ENCODE data around the gene FAM47C. TPM values are rescaled to one million over a fixed set of nuclear protein-coding genes. Genes with fewer than 3 reads are reported as not detected.
"Not testable (repeated sequence)": the region's sequence is repeated elsewhere in the genome, so short reads cannot be mapped to it uniquely, and the experiment has no call there.

Gene FAM47C
- not detected for total RNA-seq

GRCh38 chrX:37008182-37008581 is at the start of gene FAM47C:
Gene FAM47C (plus strand): TSS chrX:37008366. CDS start chrX:37008411, 45 bp downstream.
- POLR2A ChIA-PET, CTCF ChIA-PET: not testable (repeated sequence)

GRCh38 chrX:36961590-36961989 is 46.6 kb upstream of the FAM47C start:
- CTCF ChIA-PET = no interaction called here
- POLR2A ChIA-PET = no interaction called here

- CTCF ChIA-PET = no interaction called here
- POLR2A ChIA-PET = no interaction called here
These were observed 44.9 kb upstream of the FAM47C start for GRCh38 chrX:36963069-36963808.

- ChIA-PET CTCF (no interaction called here), POLR2A (no interaction called here)
These were observed 44.3 kb upstream of the FAM47C start for GRCh38 chrX:36963852-36964251.

GRCh38 chrX:36973575-36973974 is 34.6 kb upstream of the FAM47C start:
- ChIA-PET POLR2A (no interaction called here), CTCF (no interaction called here)

GRCh38 chrX:36974911-36975310 is 33.3 kb upstream of the FAM47C start:
- POLR2A ChIA-PET = no interaction called here
- CTCF ChIA-PET = no interaction called here

GRCh38 chrX:36978886-36979285 is 29.3 kb upstream of the FAM47C start:
- CTCF ChIA-PET = no interaction called here
- POLR2A ChIA-PET = no interaction called here

GRCh38 chrX:36983831-36984230 is 24.3 kb upstream of the FAM47C start:
- ChIA-PET POLR2A (no interaction called here), CTCF (no interaction called here)

- CTCF ChIA-PET, POLR2A ChIA-PET: not testable (repeated sequence)
These were observed 22.6 kb upstream of the FAM47C start for GRCh38 chrX:36985416-36986209.

- POLR2A ChIA-PET = no interaction called here
- CTCF ChIA-PET = no interaction called here
These were observed 21.9 kb upstream of the FAM47C start for GRCh38 chrX:36986231-36986630.

GRCh38 chrX:36987212-36987611 is 21.0 kb upstream of the FAM47C start:
- POLR2A ChIA-PET = not testable (repeated sequence)

GRCh38 chrX:37000140-37000539 is 8.0 kb upstream of the FAM47C start:
- ChIA-PET CTCF (no interaction called here), POLR2A (no interaction called here)

More at GRCh38 chrX:36987212-36987611, 21.0 kb upstream of the FAM47C start:
- CTCF ChIA-PET = not testable (repeated sequence)

- CTCF ChIA-PET = no interaction called here
- POLR2A ChIA-PET = no interaction called here
These were observed 2.3 kb downstream of the FAM47C start for GRCh38 chrX:37010496-37010895.

GRCh38 chrX:37034260-37034659 is 26.1 kb downstream of the FAM47C start:
- POLR2A ChIA-PET, CTCF ChIA-PET: not testable (repeated sequence)

- POLR2A ChIA-PET, CTCF ChIA-PET: not testable (repeated sequence)
These were observed 28.6 kb downstream of the FAM47C start for GRCh38 chrX:37036674-37037220.

GRCh38 chrX:37038814-37039213 is 30.6 kb downstream of the FAM47C start:
- POLR2A ChIA-PET, CTCF ChIA-PET: not testable (repeated sequence)

GRCh38 chrX:37042956-37043885 is 35.1 kb downstream of the FAM47C start:
- POLR2A ChIA-PET, CTCF ChIA-PET: not testable (repeated sequence)

GRCh38 chrX:37047776-37048175 is 39.6 kb downstream of the FAM47C start:
- CTCF ChIA-PET = no interaction called here
- POLR2A ChIA-PET = no interaction called here

GRCh38 chrX:37057572-37057971 is 49.4 kb downstream of the FAM47C start:
- CTCF ChIA-PET, POLR2A ChIA-PET: not testable (repeated sequence)

- CTCF ChIA-PET = no interaction called here
These were observed 52.8 kb downstream of the FAM47C start for GRCh38 chrX:37060999-37061398.

More at GRCh38 chrX:37060999-37061398, 52.8 kb downstream of the FAM47C start:
- POLR2A ChIA-PET = no interaction called here
